KOPT-K1 (cell line): ENCODE data around the gene CACNB4.

Experiments used
- H3K27ac ChIP-seq: fragments of 200-600 bp; sonication (generic); 2 replicates; pipeline ENCODE4 v1.5.1; 2016; ENCODE audit warnings: antibody characterized with exemption, mild to moderate bottlenecking, low read depth, low read length; ENCODE audit not compliant: poor library complexity, severe bottlenecking
- H3K36me3 ChIP-seq: fragments of 200-600 bp; sonication (generic); 2 replicates; pipeline ENCODE4 v1.5.1; 2017; ENCODE audit warnings: antibody characterized with exemption, mild to moderate bottlenecking, low read length, moderate library complexity; ENCODE audit not compliant: insufficient read depth
- H3K9me3 ChIP-seq: fragments of 200-600 bp; sonication (generic); 2 replicates; pipeline ENCODE4 v1.5.1; 2017; ENCODE audit warnings: antibody characterized with exemption, low read length, mild to moderate bottlenecking; ENCODE audit not compliant: insufficient read depth, poor library complexity, severe bottlenecking

CACNB4 gene

GRCh38 chr2:152050915-152051314, 47.9 kb downstream of the CACNB4 start:
- Histone ChIP-seq H3K9me3 (no peaks in the 10 kb centered on the region), H3K36me3 (no peaks in the 10 kb centered on the region), H3K27ac (no peak overlapping the region)

- Histone ChIP-seq H3K36me3 (no peaks in the 10 kb centered on the region), H3K27ac (no peak overlapping the region), H3K9me3 (no peaks in the 10 kb centered on the region)
These were observed 48.5 kb downstream of the CACNB4 start for GRCh38 chr2:152050341-152050740.

GRCh38 chr2:152049541-152049940, 49.3 kb downstream of the CACNB4 start:
- H3K36me3 ChIP-seq, result no peaks in the 10 kb centered on the region
- no peaks in the 10 kb centered on the region for H3K9me3 ChIP-seq
- no peak overlapping the region for H3K27ac ChIP-seq

GRCh38 chr2:152047824-152048471, 50.9 kb downstream of the CACNB4 start:
- Histone ChIP-seq H3K9me3 (no peaks in the 10 kb centered on the region), H3K36me3 (no peaks in the 10 kb centered on the region), H3K27ac (no peak overlapping the region)

GRCh38 chr2:152046940-152047339, 51.9 kb downstream of the CACNB4 start:
- Histone ChIP-seq H3K9me3 (no peaks in the 10 kb centered on the region), H3K36me3 (no peaks in the 10 kb centered on the region), H3K27ac (no peak overlapping the region)

- no peaks in the 10 kb centered on the region for H3K9me3 ChIP-seq
- H3K36me3 ChIP-seq, result no peaks in the 10 kb centered on the region
These were observed 55.9 kb downstream of the CACNB4 start for GRCh38 chr2:152042636-152043615.

GRCh38 chr2:152038441-152038958, 60.3 kb downstream of the CACNB4 start:
- Histone ChIP-seq H3K9me3 (no peaks in the 10 kb centered on the region), H3K36me3 (no peaks in the 10 kb centered on the region), H3K27ac (no peak overlapping the region)

More at GRCh38 chr2:152042636-152043615, 55.9 kb downstream of the CACNB4 start:
- no peak overlapping the region for H3K27ac ChIP-seq

GRCh38 chr2:152037743-152038435, 61.0 kb downstream of the CACNB4 start:
- Histone ChIP-seq H3K36me3 (no peaks in the 10 kb centered on the region), H3K9me3 (no peaks in the 10 kb centered on the region), H3K27ac (no peak overlapping the region)

- Histone ChIP-seq H3K36me3 (no peaks in the 10 kb centered on the region), H3K27ac (no peak overlapping the region), H3K9me3 (no peaks in the 10 kb centered on the region)
These were observed 62.0 kb downstream of the CACNB4 start for GRCh38 chr2:152036611-152037469.

GRCh38 chr2:152034257-152034801, 64.5 kb downstream of the CACNB4 start:
- H3K36me3 ChIP-seq, result no peaks in the 10 kb centered on the region
- no peaks in the 10 kb centered on the region for H3K9me3 ChIP-seq
- H3K27ac ChIP-seq, result no peak overlapping the region

- H3K9me3 ChIP-seq, result no peaks in the 10 kb centered on the region
- no peak overlapping the region for H3K27ac ChIP-seq
- H3K36me3 ChIP-seq, result no peaks in the 10 kb centered on the region
These were observed 65.6 kb downstream of the CACNB4 start for GRCh38 chr2:152033011-152033925.

- H3K27ac ChIP-seq, result no peak overlapping the region
- no peaks in the 10 kb centered on the region for H3K9me3 ChIP-seq
These were observed 67.0 kb downstream of the CACNB4 start for GRCh38 chr2:152031747-152032306.

More at GRCh38 chr2:152031747-152032306, 67.0 kb downstream of the CACNB4 start:
- no peaks in the 10 kb centered on the region for H3K36me3 ChIP-seq
